ENCODE measurements around the gene LRBA.

DNA sequence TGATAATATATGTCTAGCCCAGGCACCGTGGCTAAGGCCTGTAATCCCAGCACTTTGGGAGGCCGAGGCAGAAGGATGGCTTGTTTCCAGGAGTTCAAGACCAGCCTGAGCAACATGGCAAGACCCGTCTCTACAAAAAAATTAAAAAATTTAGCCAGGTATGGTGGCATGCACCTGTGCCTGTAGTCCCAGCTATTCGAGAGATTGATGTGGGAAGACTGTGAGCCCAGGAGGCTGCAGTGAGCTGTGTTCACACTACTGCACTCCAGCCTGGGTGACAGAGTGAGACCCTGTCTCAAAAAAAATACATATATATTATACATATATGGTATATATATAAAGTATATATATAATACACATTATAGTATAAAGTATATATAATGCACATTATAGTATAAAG is 595.1 kb downstream of the LRBA start:
- no peak for TF ChIP-seq MXI1 (IDR thresholded peaks at IDR 0.05; ENCODE audit: low read depth, low read length)
- TF ChIP-seq CTCF (IDR thresholded peaks at IDR 0.05 in 2 of 3, conservative IDR thresholded peaks at IDR 0.05 in 1 of 3; ENCODE audit: insufficient read depth in 2 of 3, low read depth in 1 of 3, low read length in 3 of 3) = no peak
- no peak for TF ChIP-seq SP1 (CRISPR knock-in tag; IDR thresholded peaks at IDR 0.05)

Data from K562 (cell line).